GM19324 (cell line): Measurements from ENCODE around the gene SLC19A2.
"Not testable (repeated sequence)": the region's sequence is repeated elsewhere in the genome, so short reads cannot be mapped to it uniquely, and the experiment has no call there.

Experiments used
- ATAC-seq: cut with Tn5 transposase; IDR thresholded peaks from one replicate; pipeline ENCODE4 v1.9.1; 2021; ENCODE audit warnings: mild to moderate bottlenecking, moderate library complexity; ENCODE audit not compliant: unreplicated experiment, low FRiP score

Gene SLC19A2

DNA sequence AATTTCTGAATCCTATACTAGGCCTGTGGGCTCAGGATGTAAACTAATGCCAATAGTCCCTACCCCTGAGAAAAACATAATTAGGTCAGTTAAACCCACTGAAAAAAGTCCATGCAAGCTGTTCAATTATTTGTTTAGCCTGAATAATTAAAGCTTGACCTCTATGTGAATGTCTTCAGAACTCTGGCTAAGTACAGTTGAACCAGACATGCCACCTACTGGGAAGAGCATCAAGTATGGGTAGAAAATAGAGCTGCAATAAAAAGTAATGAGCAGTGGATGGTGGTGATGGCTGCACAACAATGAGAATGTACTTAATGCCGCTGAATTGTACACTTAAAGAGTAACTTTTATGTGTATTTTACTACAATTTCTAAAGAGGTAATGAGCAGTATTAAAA, 23.6 kb upstream of the SLC19A2 start:
- no peak for ATAC-seq

DNA sequence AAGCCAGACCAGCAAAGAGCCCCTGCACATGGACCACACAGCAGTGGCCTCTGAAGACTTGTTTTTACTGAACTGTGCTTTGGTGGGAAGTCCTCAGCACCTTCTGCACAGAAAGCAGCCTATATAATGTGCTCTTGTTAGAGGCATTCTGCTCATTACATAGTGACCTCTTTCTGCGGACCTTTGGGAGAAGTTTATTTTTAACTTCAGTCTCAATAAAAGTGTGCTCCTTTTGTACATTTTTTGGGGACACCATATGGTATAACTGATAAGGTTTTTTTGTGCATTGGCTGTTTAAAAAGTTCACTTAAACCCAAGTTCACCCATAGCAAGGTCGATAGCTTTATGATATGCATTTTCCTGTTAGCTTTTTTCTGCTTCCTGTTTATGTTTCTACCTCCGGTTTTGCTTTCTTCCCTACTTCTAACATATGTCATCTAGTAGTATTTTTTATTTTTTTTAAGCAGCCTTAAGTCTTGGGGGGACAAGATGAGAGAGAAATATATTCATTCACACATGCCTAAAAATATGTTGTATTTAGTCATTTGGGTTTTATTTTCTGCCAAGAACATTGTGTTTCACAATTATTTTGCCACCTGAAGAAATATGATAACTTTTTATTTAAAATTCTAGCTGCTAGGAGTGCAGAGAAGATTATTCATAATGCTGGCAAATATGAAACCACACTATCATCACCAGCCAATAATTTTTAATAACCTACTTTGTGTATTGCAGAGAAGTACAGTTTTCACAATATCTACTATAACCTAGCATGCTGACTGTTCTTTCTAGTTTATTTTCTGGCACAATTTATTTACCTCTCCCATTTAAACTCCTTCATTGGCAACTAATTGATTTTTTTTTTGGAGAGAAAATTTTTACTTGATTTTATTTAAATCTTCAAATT, 22.9 kb upstream of the SLC19A2 start:
- ATAC-seq, result no peak

DNA sequence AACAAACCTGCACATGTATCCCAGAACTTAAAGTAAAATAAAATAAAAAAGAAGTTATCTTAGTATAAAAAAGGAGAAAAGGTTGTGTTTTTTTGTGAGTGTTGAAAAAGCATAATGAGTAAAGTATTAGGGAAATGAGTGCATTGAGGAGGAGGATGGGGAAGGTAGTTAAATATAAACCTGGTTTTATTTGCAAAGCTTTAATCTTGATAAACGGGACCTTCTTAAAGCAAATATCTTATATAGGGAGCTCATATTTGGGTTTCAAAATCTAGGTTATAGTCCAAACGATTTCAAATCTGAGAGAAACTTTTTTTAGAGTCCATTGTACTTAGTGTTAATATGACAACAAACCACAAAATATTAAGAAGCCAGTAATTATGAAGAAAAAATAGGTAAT, 21.7 kb upstream of the SLC19A2 start:
- ATAC-seq, result no peak

DNA sequence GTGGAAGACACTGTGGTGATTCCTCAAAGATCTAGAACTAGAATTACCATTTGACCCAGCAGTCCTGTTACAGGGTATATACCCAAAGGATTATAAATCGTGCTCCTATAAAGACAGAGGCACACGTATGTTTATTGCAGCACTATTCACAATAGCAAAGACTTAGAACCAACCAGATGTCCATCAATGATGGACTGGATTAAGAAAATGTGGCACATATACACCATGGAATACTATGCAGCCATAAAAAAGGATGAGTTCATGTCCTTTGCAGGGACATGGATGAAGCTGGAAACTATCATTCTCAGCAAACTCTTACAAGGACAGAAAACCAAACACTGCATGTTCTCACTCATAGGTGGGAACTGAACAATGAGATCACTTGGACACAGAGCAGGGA, 17.9 kb upstream of the SLC19A2 start:
- not testable (repeated sequence) for ATAC-seq

DNA sequence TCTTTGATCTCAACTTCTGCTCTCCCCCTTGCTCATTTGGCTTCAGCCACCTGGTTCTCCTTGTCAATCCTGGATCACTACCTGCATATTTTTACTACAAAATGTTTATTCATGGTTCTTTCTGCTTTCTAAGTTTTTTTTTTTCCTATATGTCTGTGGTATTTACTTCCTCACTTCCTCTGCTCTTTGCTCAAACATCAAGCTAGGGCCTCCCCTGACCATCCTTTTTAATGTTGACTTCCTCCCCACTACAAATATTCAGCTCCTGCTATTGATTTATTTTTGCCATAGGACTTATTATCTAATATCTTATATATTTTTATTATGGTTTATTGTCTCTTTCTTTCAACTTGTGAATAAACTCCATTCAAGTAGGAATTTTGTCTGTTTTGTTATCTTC, 14.1 kb upstream of the SLC19A2 start:
- ATAC-seq, result no peak

DNA sequence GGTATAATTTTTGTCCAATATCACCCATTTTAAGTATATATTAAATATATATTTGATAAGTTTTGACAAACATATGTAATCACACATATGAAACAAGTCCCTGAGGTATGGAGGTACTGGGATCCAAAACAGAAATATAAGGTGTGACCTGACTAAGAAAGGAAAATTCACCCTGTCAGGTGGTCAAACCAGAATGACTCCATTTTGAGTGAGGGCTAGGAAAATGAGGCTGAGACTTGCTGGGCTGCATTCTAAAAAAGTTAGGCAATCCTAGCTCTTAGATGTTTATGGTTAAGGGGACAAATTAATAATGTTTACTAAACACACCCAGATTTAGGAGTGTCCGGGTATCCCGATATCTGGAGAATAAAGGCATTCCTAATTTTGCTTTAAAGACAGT, 11.6 kb upstream of the SLC19A2 start:
- ATAC-seq, result no peak

DNA sequence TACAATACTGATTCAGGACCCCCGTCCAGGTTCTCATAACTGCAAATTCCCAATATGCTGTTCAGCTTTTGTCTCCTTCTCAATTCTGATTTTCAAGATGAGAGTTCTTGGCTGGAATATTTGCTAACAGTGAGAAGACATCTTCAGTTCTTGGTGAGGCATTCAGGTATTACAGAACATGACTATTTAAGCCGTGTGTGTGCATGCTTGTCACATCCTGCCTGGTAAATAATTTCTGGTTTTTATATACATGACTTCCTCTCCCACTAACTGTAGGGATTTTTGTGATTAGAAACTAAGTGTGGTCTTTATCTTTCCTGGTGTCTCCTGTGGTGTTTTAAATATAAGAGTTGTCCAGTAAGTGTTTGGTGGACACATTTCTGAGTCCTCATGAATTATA, 10.2 kb upstream of the SLC19A2 start:
- ATAC-seq, result no peak

DNA sequence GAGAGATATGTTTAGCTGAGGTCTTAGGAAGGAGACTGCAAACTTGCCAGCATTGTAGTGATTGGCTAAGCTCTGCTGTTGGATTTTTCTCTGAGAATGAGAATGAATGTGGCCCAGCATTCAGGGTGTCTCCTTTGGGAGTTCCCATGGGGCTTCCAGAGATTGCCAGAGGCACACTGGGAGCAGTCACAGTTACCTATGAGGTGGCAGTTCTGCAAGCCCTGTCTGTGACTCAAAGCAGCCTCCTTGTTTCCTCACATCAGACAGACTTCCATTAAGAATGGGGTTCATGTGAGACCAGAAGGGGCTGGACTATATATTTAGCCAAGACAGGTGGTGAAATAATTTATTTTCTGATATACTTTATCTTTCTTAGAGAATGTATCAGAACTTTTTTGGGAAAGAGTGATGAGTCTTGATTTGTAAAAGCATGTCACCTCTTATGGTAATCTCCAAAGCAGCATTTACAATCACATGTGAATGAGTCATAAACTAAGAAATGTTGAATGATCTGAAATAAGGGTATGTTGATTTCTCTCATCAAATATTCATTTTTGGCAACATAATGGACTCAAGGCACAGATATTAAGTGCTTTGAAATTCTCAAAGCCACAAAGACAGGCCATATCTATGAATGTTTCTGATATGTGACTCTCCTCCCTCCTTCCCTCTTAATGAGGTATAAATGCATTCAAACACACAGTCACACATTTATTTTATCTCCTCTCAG, 9.5 kb upstream of the SLC19A2 start:
- ATAC-seq, result no peak

DNA sequence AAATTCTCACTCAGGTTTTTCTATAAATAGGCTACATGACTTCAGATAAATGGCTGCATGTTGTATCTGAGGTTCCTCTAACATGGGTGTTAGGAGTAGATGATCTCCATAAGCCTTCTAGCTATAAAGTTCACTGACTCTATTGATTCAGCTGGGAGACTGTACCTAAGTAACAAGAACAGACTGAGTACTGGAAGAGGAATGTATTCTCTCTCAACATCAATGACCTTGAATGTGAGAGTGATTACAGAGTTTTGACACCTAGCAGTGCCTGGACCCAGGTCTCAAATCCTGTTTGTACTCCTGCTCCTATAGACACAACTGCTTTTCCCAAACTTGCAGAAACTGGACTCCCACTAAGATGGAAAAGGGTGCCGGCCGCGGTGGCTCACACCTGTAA, 8.6 kb upstream of the SLC19A2 start:
- no peak for ATAC-seq

DNA sequence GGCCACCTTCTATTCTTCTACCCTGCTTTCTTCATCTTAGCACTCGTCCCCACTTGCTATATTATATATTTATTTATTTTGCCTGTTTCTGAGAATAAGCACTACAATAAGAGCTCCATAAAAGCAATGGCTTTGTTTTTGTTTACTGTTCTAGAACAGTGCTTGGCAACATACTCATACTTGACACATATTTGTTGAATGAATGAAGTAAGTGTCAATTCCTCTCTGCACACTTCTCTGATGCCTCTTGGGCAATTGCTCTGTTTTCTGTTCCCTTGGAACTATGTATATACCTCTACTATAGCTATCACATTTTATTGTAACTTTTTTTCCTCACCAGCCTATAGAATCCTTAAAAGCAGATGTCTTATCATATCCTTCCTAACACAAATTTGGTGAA, 7.5 kb upstream of the SLC19A2 start:
- ATAC-seq, result no peak

DNA sequence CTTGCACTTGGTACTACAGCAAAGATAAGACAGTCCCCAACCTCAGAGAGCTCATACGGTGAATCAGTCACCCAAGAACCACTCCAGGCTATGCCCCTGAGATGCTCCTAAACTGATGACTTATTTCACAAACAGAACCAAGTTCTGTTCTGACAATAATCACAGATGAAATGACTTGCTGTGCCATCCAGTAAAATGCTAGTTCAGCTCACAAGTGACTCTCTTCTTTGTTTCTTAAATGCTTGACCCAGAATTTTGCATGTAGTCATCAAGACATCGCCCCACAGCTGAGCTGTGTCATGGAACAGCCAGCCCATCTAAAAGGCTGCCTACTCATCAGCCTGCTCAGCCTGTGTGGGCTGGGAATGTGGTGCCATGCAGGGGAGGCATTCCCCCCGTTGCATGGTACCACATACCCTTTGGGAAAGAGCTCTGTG, 6.1 kb upstream of the SLC19A2 start:
- ATAC-seq, result peak; percentile 58

DNA sequence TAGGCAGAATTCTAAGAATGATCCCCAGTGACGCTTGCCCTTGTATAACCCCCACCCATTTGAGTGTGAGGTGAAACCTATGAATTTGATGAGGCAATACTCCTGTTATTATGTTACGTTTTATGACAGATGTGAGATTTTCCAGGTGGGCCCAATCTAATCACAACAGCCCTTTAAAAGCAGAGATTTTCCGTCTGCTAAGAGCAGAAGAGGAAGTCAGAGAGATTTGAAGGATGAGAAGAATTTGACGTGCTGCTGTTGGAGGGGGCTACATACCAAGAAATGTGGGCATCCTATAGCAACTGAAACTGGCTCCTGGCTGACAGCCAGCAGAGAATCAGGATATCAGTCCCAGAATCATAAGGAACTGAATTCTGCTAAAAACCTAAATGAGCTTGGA, 2.4 kb upstream of the SLC19A2 start:
- no peak for ATAC-seq

DNA sequence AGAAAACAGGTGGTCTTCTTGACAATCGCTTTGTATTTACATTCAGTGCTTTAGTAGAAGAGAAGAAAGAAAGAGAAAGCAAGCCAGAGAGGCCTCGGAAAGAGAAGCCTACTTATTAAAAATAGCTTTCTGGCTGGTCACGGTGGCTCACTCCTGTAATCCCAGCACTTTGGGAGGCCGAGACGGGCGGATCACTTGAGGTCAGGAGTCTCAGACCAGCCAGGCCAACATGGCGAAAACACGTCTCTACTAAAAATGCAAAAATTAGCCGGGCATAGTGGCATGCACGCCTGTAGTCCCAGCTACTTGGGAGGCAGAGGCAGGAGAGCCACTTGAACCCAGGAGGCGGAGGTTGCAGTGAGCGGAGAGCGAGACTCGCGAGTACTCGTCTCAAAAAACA, 1.8 kb upstream of the SLC19A2 start:
- no peak for ATAC-seq

DNA sequence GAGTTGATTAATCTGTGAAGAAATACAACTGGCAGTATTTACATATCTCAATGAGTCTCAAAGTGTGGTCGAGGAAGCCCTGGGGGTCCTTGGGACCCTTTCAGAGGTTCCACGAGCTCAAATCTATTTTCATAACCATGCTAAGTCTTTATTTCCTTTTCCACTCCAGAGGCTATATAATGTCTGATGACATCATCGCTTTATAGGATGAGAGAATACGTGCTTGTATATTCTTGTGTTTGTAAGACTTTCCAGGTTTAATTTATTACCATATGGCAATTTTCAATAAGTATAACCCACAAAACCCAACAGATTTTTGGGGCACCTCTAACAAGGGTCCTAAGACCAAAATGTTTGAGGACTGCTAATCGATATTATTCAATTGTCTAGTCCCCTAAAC, 1.4 kb upstream of the SLC19A2 start:
- no peak for ATAC-seq

DNA sequence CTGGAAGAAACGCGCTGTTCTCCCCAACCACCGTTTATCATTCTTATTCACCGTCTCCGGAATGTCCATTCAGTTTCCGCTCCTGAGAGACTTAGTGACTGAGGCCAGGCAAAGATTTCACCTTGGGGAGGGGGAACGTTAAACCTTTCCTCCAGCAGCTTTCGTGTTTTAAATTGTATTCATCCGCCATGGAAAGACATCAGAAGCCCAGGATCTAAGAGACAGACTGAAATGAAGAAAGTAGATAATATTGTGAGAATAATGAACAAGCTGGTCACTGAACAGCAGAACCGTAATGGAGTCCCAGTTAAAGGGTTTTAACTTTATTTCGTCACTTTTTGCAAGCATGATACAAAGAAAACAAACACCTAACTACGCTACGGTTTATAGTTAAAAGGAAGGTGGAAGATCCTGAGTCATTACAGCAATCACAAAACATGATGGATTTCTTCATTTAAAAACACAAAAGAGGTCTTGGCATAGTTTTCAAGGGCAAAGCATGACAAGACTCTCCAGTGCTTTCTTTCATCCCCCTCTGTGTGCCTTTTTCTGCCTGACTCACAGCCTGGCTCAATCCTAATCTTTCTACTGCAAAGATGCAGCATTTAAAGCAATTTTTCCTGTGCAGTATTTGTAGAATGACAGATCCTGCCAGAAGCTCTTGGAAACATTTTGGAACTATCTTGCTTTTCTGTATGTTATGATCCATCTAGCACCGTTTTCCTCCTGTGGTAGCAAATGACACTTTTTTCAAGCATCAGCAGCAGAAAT, 722 bp upstream of the SLC19A2 start:
- no peak for ATAC-seq

DNA sequence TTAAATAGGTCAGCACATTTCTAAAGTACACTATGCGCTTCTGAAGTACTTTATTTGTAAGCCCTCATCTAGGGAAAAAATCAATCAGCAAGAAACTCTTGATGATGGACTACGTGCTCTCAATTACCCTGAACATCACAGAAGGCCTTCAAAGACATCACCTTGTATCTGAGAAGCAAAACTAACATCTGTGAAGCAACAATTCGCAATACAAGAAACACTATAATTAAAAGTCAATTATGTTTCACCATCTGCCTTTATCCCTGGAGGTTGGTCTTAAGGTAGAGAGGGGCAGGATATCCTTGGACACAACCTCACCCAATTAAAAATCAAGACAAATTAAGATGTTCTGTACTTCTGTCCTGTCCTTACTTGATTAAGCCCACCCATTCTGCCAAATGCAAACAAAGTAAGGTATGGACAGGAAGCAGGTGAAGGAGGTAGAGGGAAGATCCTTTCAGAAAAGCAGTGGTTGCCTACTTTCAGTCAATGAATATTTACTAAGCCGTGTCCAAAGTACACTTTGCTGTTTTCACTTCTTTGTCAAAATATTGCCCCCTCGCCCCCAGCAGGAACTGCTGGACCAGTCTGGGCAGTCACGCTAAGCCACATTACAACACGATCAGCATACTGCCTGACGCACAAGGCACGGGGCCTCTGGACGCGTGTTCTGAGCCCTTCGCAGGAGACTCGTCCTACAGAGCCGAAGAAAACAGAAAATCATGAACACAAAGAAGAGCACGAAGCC, 887 bp downstream of the SLC19A2 start:
- ATAC-seq, result peak; percentile 25

DNA sequence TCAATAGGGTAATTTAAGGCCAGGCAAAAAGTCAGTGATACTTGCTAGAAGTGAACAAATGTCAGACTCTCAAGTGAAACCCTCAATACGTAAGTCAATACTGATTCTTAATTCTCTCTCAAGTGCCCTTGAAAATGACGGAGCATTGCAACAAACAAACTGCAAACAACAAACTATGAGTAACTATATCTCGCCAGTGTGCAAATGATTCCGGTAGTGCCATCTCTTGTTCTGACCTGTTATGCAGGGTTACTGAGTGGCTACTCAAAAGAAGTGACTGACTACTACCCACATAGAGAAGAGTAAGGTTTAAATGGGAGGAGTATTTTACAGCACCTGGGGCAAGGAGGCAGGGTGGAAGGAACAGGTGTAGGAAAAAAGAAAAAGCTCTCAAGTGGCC, 1.6 kb downstream of the SLC19A2 start:
- ATAC-seq, result no peak

DNA sequence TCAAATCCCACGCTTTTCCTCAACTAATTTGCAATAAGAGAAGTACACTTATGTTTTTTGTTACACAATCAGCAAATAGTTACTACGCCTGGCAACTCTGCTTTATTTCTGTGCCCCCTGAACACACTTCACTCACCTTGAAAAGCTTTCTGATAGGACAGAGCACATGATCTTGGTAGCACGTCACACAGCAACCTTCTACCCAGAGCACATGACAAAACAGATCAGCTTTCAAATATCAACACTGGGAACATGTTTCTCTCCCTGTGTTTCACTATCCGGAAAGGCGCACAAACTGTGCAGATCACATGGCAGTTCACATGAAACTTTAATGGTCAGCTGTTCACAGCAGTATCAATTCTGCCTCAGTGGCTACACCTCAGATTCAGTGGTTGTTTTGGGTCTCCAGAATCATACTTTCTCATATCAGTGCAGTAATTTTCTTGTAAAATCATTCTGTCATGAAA, 2.2 kb downstream of the SLC19A2 start:
- no peak for ATAC-seq

DNA sequence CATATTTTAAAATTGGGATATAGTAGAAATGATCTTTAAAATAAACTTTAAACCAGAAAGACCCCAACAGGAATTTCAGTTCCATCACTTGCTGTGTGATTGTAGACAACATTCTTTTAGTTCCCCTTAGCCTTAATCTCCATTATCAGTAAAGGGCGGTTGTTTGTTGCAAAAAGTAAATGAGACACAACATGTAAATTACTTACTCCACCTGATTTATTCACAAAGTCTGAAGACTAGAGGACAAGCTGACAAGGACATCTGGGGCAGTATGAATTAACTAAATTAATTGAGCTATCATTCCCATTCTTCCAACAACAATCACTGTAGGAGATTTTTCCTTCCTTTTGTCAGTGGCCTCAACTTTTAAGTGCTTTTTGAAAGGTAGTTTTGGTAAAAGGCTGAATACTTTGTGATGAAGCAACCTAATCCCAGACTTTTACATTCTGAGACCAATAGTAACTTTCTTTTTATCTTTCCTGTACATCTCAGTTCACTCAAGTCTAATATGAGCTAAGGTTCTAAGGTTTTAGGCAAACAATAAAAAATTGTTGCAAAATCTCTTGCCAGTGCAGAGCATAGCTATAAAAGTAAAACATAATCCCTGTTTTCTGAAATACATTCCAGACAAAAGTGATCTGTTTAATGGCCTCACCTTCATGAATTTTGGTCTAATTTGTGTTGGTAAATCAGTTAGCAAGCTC, 6.2 kb downstream of the SLC19A2 start:
- ATAC-seq, result no peak
